GM21390 (cell line): ENCODE data around the gene NYAP2.

ENCODE experiments used
- ATAC-seq: cut with Tn5 transposase; IDR thresholded peaks from one replicate; pipeline ENCODE4 v1.9.1; 2021; ENCODE audit not compliant: unreplicated experiment

The NYAP2 gene

DNA sequence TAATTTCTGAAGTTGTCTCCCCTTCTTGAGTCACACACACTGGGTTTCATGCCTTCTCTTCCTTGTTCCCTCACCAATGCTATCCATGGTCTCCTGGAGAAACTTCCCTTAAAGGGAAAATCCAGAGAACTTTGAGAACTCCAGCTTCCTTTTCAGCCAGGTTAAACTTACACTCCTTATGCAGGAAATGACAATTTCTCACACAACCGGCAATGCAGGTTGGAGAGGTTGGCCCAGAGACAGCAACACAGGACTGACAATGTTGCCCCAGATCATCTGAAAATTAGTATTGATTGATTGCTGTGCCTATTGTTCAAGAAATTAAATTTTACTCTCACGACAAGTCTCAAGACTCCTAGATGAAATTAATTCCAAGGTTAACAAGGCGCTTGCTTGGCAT, 292.2 kb downstream of the NYAP2 start:
- no peak for ATAC-seq

DNA sequence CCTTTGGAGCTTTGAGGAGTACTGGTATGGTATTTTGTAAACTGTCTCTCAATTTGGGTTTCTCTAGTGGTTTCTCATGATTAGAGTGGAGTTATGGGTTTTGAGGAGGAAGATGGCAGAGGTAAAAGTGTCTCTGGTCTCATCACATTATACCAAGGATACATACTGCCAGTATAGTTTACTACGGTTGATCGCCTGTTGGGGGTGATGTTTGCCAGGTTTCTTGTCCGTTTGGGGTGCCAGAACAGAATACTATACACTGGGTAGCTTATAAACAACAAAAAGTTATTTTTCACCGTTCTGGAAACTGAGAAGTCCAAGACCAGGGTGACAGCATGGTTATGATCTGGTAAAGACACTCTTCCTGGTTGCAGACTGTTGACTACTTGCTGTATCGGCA, 293.7 kb downstream of the NYAP2 start:
- no peak for ATAC-seq

DNA sequence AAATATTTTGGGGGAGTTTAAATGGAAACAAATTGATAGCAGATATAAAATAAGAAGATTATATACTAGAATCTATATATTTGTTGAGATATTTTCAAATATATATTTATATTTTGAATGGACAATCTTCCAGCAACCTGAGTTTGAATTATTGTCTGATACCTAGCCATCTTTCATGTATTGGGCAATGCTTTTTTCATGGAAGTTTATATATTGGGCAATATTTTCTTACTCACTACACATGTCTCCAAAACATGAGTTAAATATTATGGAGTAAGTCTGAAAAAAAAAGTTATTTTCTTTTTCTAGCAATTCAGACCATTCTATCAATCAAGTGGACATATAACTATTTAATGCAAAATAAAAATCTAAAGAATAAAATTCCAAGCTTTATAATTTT, 295.2 kb downstream of the NYAP2 start:
- ATAC-seq, result no peak

DNA sequence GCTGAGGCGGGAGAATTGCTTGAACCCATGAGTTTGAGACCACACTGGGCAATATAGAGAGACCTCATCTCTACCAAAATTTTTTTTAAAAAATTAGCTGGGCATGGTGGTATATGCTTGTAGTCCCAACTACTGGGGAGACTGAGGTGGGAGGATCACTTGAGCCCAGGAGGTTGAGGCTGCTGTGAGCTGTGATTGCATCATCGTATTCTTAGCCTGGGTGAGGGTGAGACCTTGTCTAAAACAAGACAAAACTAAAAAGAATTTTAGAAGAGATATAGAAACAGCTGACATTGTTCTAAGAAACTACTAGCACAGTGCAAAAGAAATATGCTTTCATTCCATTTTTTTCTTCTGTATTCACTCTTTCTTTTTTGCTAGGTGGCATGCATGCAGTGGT, 298.4 kb downstream of the NYAP2 start:
- no peak for ATAC-seq
